GM10847 (cell line): ENCODE measurements around the gene LASP1.

ENCODE experiments used
- POLR2A ChIP-seq: IDR thresholded peaks from 2 replicates; pipeline ENCODE4 v1.6.1; 2011; ENCODE audit not compliant: insufficient read length; ENCODE audit errors: extremely low read depth

The LASP1 gene

DNA sequence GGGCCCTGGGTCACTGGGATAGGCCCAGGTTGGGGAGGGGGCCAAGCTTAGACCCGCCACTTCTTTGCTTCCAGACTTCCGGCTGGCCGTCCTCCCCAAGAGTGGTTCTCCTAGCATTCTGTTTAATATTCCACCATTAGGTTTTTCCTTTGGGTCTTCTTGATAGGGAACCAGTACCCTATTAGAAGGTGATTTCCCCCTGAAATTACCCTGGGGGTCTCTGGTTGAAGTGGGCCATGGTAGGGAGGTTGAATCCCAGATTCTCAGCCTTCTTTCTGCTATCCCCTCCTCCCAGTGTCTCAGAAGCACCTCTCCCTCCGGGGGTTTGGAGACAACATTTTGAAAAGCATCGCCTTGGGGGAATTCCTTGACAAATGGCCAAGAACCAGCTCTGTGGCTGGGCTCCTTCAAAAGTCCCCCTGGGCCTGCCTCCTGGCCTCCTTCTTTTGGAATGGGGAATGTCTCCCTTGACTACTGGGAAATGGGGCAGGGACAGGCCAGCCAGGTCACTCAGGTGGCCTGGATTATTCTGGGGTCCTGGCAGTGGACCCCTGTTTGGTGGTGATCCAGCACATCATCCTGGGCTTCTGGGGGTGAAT is 5.7 kb downstream of the LASP1 start:
- no peak for TF ChIP-seq POLR2A

- TF ChIP-seq POLR2A: no peak
Observed at GRCh38 chr17:38877130-38877851, 7.4 kb downstream of the LASP1 start.

DNA sequence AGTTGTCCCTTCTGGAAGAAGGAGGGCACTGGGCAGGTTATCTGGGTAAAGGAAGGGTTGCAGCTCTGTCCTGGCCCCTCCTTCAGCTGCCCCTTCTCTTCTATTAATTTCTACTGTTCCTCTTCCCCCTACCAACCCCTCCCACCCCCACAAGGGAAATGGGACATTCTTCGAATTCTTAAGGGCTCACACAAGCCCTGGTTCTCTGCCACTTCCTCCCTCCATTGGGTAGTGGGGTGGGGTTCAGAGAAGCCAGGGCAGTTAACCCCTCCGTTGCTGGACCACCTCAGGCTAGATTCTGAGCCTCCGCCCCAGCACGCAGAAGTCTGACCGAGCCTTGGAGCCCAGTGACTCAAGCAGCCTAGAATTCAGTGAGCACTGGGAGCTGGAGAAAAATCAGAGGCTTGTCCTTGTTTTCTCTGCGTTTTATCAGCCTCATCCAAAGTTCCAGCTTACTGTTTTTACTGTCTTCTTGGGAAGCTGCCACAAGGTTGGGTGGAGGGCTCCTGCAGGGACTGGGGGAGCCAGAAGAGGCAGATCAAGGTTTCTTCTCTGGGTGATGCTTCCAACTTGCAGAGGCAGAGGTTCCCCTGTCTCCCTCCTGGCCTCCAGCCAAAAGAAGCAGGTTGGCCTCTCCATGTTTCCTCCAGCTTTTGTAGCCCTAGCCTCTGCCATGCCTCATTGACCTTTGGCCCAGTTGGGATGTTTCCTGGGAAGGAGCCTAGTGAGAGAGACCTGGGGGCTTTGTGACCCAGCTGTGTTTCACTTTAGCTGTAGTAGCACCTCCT is 10.2 kb downstream of the LASP1 start:
- no peak for TF ChIP-seq POLR2A

- no peak for TF ChIP-seq POLR2A
Observed at GRCh38 chr17:38881600-38882191, 11.8 kb downstream of the LASP1 start.

DNA sequence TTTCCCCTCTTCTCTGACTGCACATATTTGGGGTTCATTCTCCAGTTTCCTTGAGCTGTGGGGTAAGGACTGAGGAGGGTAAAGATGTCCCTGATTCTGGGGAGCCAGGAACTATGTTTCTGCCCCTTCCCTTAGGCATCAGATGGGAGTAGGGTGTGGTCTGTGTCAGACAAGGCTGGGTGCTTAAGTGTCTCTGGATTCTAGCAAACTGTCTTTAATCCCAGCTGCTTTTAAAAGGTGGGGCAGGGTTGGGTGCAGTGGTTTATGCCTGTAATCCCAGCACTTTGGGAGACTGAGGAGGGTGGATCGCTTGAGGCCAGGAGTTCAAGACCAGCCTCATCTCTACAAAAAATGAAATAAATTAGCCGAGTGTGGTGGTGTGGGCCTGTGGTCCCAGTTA is 13.0 kb downstream of the LASP1 start:
- no peak for TF ChIP-seq POLR2A

GRCh38 chr17:38883592-38884526 is 14.0 kb downstream of the LASP1 start:
- no peak for TF ChIP-seq POLR2A

DNA sequence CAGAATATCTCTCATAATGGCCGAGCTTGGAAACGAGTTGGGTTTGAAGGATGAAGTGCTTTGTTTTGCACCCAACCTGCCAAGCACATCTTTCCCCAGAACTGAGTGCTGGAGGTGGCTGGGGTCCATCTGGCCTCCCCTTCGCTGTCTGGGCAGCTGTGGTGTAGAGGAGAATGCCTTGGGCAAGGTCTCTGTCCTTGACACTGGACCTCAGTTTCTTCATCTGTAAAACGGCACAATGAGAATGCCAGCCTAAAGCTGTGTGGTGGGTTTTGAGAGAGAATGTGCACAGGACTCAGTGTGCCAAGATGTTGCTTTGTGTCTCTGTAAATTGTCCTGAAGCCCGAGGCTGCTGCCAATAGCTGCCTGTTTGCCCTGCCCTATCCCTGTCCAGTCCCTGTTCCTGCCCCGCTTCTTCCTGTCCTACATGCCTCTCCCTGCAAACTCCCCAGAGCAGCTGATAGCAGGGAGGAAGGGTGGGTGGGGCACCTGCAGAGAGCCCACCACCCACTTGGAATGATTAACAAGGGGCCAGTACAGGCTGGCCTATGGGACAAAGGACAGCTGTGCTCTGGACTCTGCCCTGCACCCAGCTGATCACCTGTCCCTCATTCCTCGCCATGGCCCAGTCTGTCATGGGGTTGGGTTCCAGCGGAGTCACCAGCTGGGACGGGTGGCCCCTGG is 15.3 kb downstream of the LASP1 start:
- TF ChIP-seq POLR2A: no peak

GRCh38 chr17:38885728-38886642 is 16.1 kb downstream of the LASP1 start:
- no peak for TF ChIP-seq POLR2A

GRCh38 chr17:38886643-38887010 is 16.8 kb downstream of the LASP1 start:
- no peak for TF ChIP-seq POLR2A

DNA sequence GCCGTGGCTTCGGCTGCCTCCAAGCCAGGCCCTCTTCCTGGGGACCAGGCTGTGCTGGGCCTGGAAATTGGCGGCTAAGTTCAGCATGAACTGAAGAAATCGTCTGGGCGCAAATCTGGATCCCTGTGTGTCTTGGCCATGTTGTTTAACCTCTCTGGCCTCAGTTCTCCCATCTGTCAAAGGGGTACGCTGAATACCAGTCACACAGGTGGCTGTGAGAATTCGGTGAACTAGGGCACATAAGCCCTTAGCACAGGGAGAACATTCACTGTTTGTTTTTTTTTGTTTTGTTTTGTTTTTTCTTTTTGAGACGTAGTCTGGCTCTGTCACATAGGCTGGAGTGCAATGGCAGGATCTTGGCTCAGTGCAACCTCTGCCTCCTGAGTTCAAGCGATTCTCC is 19.0 kb downstream of the LASP1 start:
- no peak for TF ChIP-seq POLR2A

- TF ChIP-seq POLR2A: no peak
Observed at GRCh38 chr17:38889745-38890409, 20.0 kb downstream of the LASP1 start.

DNA sequence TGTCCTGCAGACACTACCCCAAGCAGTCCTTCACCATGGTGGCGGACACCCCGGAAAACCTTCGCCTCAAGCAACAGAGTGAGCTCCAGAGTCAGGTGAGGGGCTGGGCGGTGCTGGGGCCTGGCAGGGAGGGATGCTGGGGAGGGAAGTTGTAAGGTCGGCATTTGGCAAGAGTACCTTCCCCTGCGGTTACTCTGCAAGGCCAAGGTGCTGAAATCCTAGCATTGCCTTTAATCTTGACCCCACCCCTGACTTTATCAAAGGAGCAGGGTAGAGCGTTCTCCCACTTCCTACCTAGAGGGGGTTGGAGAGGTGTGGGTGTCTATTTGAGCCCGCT is 20.5 kb downstream of the LASP1 start:
- no peak for TF ChIP-seq POLR2A

- TF ChIP-seq POLR2A: no peak
Observed at GRCh38 chr17:38891441-38891840, 21.6 kb downstream of the LASP1 start.

GRCh38 chr17:38892083-38892482 is 22.2 kb downstream of the LASP1 start:
- TF ChIP-seq POLR2A: no peak
